Hepatic stellate cell (primary cell): ENCODE results near the gene RSBN1L.
A peak's percentile ranks its signal among the peaks of the same experiment; 100 is the strongest.

Experiments used
- DNase-seq: peaks from one replicate; pipeline ENCODE4 v3.0.0; 2011; ENCODE audit warnings: low spot score

Gene RSBN1L

DNA sequence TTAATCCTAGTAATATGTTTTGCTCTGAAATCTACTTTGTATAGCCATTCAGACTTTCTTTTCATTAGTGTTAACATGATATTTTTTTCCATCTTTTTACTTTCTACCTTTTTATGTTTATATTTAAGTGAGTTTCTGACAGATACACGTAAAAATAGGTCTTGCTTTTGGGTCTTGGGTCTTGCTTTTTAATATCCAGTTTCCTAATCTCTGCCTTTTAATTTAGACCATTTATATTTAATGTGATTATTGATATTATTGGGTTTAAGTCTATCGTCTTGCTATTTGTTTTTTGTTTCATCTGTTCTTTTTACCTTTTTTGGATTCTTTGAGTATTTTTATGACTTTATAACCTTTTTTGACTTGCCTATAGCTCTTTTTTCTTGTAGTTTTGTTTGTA, 110.2 kb downstream of the RSBN1L start:
- no peak for DNase-seq

DNA sequence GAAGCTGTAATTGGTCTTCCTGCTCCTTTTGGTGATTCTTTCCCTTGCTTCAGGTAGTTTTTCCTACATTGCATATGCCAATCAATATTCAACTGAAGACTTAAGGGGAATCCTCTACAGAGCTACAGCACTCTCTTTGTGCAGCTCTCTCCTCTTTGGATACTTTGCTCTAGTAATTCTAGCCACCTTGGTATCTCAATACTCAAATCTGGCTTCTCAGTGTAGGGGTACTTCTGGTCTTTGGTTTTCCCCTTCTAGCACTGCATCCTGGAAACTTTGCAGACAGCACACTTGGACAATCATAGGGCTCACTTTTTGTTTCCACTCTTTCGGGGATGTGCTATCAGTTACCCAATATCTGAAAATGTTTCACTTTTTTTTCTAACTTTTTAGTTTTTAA, 112.3 kb downstream of the RSBN1L start:
- no peak for DNase-seq

DNA sequence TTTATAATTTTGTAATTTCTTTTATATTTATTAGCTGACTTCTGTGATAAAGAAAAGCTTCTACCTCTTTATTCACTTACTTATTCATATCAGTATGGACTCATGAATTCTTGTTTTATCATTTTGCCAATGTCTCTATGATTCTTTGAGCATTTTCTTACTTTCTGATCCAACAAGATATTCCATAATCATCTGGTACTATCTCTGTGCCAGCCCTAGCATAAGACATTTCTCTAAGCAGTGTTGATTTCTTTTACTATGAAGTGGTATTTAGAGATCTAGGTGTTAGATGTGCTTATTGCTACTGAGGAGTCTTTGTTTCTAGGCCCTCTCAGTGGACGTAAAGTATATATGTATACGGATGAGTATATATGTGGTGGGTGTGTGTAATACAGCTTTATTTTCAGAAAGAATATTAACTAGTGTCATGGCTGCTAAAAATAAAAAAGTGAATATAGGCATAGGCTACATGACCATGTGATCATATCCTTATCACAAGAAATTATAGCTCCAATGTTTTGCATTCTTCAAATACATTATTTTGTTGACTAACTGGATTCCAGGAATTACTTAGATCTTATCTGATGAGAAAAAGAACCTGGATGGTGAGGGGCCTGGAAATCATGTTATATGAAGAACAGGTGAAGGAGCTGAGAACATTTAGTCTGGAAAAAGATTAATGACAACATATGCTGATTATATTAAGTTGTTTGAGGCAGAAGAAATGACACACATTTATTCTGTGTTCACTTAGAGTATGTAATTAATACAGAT, 115.4 kb downstream of the RSBN1L start:
- no peak for DNase-seq

GRCh38 chr7:77812290-77812685, 116.0 kb downstream of the RSBN1L start:
- DNase-seq = peak; percentile 40

GRCh38 chr7:77813180-77813579, 116.9 kb downstream of the RSBN1L start:
- DNase-seq = no peak

- DNase-seq = no peak
Measured at GRCh38 chr7:77819021-77819420, 122.8 kb downstream of the RSBN1L start.

DNA sequence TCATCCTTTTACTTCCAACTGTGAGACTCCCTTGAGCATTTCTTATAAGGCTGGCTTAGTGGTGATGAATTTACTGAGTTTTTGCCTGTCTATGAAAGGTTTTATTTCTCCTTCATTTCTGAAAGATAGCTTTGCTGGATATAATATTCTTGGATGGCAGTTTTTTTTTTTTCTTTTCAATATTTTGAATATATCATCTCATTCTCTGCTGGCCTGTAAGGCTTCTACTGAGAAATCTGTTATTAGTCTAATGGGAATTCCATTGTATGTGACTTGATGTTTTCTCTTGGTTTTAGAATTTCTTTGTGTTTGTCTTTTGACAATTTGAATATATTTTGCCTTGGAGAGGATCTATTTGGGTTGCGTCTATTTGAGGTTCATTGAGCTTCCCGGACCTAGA, 124.7 kb downstream of the RSBN1L start:
- no peak for DNase-seq

GRCh38 chr7:77822269-77822668, 126.0 kb downstream of the RSBN1L start:
- no peak for DNase-seq

DNA sequence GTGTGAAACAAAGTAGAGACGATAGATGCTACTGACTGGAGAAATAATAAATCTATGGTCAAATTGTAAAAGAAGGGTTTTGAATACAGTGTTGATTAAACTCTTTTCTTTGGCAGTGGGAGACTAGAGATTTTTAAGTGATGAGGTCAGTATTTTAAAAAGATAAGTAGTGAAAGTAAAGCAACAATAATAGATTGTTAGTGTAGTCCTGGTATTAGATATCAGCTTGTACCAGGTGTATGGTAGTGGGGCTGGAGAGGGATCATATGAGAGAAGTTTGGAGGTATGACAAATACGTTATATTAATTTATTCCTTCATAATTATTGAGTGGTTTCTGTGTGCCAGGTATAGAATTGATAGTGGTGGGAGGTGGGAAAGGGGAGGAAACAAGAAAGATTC, 127.5 kb downstream of the RSBN1L start:
- DNase-seq = no peak

GRCh38 chr7:77824636-77825035, 128.4 kb downstream of the RSBN1L start:
- no peak for DNase-seq

DNA sequence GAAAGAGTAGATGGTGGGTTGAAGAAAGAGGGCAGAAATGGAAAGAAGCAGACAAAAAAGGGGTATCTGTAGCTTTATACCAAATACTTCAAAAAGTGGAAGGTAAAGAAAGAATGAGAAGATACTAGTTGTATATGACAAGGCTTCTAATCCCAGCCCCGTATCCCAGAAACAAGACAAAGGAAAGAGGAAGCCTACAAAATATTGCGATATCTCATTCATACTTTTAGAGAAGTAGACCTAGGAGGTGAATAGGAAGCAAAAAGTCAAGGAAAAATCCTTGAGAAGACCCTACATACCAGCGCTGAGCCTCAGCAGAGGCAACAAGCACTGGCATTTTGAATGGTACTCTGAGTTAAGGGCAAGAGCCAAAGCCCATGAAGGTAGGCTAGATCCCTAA, 128.9 kb downstream of the RSBN1L start:
- DNase-seq = no peak

GRCh38 chr7:77826300-77826699, 130.0 kb downstream of the RSBN1L start:
- no peak for DNase-seq

- no peak for DNase-seq
Measured at GRCh38 chr7:77827999-77828398, 131.7 kb downstream of the RSBN1L start.

DNA sequence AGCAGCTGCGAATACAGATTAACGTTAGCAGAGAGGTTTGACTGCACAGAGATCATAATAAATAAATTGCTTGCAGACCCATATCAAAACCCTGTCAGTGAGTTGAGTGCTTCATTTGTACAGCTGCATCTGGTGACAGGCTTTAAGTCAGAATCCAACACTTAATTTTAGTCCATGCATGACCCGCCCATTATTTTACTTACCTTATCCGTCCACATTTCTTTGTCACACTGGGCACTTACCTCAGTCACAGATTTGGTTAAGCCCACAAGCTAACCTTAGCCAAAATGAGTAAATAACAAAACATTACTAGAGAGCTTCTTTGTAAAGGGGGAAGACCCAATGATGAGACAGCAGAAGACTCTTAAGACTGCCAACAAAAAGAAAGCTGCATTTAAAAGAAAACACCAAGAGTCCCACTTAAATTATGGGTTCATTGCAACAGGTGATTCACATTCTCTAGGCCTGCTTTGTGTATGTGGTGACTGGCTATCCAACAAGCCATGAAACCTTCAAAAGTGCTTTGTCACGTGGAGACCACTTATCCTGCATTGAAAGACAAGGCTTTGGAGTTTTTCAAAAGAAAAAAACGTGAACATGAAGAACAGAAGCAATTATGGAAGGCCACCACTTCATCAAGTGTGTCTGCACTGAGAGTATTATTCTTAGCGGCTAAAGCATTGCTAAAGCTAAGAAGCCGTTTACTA, 134.5 kb downstream of the RSBN1L start:
- no peak for DNase-seq

GRCh38 chr7:77831481-77831880, 135.2 kb downstream of the RSBN1L start:
- no peak for DNase-seq

DNA sequence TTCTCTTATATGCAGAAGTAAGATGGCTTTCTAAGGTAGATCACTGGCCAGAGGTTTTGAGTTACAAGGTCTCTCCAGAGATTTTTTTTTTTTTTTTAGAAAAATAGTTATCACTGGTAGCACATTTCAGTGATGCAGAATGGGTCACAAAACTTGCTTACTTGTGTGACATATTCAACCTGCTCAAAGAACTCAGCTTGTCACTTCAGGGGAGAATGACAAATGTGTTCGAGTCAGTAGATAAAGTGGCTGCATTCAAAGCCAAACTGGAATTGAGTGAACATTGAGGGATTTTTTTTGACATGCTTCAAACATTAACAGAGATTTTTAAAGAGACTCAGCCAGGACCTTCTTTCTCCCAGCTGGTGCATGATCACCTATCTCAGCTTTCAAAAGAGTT, 135.7 kb downstream of the RSBN1L start:
- no peak for DNase-seq
